NCI-H1930 (cell line): ENCODE data around the gene ELFN2.

Source experiments
- DNase-seq, 2 experiments: peaks; one replicate each; lab custom pipeline; 2025; lab: John Stamatoyannopoulos, UW

ELFN2 gene

DNA sequence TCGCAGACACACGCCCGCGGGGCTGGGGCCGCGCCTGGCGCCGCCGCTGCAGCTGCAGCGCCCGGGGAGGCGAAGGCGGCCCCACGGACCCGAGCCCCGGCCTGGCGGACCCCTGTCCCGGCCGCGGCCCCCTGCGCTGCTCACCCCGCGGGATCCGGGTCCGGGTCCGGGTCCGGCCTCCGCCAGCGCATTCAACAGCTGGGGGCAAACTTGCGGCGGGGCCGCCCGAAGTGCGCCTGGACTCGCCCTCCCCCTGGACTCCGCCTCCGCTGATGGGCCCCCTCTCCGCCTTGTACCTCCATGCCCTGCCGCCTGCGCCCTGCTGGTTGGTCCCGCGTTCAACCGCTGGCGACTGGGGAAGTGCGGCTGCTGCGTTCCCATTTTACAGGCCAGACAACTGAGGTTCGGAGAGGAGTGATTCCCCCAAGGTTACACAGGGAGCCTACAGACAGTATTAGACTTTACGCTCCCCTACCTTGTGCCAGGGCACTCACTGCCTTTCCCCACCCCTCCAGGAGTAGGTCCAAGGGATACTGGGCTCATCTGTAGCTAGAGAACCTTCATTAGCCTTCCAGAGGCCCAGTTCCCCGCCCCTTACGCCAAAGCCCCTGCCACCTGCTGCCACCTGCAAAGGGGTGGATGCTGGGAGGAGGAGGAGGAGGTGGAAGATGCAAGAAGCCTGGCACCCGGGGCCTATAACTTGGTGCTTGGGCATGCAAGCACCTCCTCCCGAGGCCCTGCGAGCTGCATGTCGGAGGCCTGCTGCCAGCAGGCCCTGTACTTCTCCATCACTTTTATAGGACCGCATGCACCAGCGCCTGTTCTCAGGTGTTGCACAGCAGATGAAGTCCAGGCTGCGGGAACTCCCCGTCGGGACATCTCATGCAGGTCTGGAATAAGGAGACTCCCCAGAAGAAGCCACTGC is 694 bp upstream of the ELFN2 start:
- no peak for DNase-seq

DNA sequence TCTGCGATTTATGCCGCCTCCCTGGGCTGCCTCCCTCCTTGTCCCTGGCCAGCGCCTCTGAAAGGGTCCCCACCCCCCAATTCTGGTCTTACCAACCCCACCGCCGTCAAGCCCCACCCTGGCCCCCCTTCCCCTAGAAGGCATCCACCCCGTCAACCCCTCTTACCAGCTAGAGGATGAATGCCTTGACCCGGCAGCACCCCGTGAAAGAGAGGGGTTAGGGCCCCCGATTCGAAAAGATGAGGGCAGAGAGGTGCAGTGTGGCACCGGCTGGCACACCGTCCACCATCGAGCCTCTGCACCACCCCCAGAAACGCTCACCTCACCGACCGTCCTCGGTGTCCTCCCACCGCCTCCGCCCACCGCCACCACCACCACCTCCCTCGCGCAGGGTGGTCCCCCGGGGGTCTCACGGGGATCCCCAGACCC is 559 bp downstream of the ELFN2 start:
- no peak for DNase-seq

DNA sequence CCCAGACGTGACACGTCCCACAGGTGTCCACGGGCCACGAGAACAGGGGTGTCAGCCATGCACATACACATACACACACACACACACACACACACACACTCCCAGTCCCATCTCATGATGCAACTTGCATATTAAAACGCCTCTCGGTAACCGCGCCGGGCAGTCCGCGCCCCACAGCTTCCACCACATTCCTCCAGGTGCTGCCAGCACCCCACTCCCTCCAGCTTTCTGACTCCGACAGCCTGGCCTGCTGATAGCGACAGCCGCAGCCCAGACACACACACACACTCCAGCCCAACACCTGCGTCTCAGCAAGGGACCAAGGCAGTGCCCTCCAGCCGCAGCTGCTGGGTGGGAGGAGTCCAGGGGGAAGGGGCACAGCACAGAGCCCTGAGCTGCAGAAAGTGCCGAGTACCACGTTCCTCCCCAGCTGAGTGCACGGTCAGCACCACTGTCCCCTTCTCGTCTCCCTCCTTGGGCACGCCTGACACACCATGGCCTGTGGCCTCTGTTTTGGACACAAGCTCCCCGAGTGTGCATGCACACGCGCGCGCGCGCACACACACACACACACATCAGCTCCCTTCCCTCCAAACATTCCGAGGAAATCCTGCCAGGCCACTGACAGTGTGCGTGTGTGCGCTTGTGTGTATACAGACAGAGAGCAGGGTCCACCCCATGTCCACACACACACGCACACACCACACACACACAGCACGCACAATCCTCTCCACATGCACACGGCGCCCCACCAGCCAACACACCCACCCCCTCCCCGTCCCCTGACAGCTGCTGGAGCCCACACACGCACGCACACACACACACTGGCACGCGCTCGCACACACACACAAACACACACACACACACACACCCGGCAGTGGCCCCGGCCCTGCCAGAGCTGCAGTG is 1.2 kb downstream of the ELFN2 start:
- no peak for DNase-seq

DNA sequence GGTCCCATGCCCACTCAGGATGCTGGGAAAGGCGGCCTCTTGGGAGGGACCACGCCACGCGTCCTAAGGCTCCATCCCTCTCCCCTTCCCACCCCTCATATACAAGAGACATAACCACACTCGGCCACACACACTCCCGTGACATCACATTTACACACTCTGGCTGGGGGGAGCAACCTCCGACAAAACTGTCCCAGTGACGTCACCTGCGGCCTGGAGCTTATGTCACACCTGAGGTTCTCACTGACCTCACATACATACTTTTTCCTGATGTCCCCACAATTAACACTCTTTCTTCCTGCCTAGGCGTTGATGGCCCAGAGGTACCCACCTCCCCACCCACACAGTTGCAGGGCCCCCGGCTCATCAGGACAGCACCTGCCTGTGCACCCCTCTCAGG is 1.9 kb downstream of the ELFN2 start:
- DNase-seq = no peak

DNA sequence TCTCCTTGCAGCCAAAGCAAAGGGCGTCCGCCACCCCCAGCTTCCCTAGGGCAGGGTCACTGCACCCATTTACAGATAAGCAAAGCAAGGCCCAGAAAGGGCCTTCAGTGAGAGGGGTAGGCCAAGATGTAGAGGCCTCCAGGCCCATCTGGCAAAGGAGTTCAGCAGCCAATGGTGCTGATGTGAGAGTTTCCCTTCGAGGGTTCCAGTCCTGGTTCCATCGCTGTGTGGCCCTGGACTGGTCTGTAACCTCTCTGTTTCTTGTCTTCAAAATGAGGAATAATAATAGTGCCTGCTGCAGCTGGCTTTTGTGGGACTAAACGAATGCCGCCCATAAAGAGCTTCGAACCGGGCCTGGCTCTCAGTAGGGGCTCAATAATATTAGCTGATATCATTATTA is 4.0 kb downstream of the ELFN2 start:
- no peak for DNase-seq

DNA sequence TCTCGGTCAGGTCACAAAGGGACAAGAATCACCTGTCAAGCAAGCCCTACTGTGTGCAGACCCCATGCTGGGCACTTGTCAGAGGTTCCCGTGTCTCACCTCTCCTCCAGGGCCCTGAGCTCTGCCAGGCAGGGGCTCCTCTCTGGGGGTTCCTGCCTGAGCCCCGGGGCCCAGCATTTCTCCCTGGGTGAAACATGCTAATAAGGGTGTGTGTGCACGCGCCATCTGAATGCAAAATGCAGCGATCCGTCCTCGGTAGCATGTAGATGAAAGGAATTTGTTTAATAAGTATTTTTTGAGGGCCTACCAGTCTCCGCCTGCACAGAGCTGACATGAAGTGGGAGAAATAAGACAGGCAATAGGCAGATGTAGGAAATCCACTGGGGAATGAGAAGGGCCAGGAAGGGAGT is 5.8 kb downstream of the ELFN2 start:
- DNase-seq = no peak

DNA sequence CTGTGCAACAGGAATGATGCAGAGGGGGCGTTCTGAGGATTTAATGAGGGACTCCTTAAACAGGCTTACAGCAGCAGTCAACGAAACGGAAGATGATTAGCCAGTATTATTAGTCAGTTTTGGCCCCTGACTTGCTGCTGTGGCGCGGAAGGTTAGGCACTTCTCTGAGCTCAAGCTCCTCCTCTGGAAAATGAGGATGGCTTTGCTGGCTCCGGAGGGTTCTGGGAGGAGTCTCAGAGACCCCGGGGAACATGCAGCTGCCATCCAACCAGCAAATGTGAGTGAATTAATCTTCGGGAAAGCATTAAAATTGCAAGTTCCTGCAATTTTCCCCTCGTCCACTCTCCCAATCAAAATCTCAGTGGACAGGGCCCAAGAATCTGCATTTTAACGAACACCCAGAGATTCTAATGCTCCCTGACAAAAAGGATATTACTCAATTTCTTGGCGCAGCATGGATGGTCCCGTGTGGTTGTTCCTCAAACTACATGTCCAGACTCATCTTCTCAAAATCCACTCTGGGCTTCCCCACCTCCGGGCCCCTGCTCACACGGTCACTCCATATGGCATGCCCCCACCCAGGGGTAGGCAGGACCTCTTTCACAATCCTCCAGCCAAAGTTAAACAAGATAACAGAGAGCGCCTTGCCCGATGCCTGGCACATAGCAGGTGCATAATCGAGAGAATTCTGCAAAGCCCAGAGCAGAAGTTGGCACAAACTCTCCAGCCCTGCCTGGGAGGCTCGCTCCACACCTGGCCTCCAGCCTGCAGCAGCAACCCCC is 6.4 kb downstream of the ELFN2 start:
- no peak for DNase-seq

DNA sequence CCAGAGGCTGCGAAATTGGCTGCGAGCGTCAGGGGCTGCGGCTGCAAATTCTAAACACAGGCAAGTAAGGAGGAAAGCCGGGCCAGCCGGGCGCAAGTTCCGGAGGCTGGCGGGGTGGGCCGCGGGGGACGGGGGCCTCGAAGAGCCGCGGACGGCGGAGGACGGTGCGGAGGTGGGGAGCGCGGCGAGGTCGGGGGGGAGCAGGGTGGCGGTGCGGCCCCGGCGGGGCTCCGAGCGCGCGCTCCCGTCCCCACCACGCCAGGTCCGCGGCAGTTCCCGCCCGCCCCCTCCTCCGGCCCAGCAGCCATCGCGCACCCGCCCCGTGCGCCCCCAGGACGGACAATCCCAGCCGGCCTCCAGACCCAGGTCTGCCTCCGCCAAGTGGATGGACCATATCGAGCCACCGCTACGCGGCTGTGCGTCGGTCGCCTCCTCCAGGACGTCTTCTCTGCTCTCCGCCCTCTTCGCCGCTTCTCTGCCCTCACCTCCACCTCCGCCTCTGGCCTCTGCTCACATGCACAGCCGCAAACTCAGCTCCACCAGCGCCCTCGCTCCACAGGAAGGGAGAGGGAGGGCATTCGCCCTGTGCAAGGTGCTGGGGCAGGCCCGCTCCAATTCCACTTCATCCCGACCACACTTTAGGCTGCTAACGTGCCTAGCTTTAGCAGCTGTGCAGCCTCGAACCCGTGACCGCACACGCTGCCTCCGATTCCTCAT is 7.2 kb downstream of the ELFN2 start:
- no peak for DNase-seq

DNA sequence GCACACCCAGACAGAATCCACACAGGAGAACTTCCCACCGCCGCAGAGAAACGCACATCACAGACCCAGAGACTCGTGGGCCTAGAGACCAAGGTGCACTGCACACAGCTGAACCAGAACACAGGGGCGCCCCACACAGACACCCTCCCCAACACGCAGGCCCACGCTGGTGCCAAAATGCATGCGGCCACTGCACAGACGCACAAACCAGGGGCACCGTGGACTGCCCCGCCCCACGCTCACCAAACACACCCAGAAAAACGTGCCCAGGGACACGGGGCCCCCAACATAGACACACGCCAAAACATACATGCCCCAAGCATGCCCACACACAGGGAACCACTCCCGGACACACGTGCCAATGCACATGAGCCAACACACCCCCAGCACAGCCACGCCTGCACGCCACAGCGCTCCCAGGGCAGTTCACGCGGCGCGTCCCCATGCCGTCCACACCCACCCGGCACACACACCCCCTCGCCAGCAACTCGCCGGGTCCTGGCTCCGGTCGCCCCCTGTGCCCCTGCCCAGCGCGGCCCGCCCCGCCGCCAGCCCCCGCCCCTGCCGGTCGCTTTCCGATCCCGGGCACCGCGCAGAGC is 7.8 kb downstream of the ELFN2 start:
- DNase-seq = no peak

DNA sequence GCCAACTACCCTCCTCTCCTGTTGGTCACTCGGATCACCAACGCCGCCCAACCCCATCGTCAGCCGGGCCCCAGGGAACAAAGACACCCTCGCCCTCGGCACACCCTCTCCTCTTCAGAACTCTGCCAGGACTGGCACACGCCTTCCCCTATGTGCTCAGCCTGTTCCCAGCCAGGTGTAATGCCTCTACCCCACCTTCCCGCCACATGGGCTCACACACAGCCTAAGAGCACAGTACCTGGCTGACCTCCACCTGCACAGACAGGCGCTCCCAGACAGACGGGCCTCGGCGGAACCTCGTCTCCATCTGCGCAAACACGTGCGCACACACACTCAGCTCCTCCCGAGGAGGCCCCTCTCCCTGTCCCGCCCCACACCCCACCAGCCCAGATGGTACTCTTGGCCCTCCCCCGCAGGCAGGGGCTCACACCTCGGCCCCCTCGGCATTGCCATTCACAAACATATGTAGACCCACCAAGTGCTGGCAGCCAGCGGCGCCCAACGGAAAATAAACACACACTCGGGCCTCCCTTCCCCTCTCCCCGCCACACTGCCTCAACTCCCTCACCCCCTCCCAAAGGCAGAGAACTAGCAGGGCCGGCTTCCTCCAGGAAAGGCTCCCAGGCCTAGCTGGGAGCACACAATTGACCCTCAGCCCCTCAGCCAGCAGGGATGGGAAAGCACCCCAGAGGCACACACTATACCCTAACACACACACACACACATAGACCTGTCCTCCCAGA is 8.5 kb downstream of the ELFN2 start:
- DNase-seq = no peak

DNA sequence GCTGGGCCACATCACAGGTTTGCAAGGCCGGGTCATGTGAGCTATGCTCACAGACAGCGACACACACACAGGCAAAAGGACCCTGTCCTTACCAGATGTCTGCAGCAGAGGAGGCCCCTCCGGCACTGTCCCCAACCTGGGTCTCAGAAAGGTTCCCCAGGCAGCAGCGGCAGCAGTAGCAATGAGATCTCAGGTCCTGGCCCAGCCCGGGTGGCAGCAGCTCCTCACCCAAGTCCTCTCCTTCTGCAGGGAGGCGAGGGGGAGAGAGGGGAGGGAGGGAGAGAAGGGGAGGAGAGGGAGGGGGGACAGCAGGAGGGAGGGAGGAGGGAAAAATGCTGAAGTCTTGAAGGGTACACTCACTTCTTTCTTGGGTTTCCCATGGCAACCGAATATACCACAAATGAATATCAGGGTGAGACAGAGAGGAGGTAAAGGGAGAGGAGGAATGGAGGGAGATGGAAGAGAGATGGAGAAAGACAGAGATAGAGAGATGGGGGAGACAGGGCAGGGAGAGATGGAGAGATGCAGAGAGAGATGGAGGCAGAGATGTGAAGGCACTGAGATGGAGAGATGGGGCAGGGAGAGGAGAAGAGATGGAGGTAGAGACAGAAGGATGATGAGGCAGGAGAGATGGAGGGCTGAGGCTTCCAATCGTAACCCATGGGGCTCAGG is 9.5 kb downstream of the ELFN2 start:
- no peak for DNase-seq

DNA sequence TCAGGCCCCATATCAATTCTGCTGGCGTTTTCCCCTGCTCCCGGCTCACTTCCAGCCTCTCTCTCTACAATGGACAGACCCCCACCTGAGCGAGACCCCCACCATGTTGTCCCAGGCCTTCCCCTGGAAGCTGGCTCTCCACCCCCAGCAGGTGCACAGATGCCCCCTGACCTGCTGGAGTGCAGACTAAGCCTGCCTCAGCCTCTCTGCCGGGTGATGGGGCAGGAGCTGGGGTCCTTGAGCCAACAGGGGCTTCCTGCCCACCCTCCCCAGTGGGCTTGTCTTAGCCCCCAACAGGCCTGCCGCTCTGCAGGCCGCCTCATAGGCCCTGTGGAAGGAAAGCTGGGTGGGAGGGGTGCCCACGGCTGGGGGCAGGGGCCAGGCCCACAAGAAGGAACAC is 10.0 kb downstream of the ELFN2 start:
- no peak for DNase-seq

DNA sequence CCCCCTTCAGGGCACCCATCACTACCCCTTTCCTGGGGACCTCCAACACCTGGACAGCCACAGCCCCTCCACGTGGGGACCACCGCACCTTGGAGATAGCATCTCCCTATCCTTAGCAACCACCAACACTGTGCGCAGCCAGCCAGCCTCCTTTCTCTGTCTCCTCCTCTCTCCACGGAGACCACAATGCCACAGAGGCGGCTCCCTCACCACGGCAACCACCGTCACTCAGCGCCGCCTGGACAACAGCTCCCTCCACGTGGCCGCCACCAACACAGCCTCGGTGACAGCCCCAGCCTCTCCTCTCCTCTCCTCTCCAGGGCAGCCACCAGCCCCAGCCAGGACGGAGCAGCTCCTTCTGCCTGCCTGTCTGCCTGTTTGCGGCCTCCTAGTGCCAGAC is 10.5 kb downstream of the ELFN2 start:
- no peak for DNase-seq

DNA sequence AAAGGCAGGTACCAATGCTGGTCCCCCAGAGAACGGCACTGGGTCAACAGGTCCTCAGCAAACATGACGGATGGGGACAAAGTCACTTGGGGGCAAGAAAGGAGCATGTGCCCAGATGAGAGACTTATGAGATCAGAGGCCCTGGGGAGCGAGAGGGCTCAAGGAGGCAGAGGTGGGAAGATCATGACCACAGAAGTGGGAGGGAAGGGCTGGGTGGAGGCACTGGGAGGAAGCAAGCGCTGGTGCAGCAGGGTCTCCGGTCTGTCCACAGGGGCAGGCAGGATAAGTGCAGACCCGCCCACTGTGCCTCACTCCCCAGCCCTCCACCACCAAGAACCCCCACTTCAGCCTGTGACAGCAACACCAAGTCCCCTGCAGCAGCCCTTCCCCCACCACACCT is 10.9 kb downstream of the ELFN2 start:
- no peak for DNase-seq

DNA sequence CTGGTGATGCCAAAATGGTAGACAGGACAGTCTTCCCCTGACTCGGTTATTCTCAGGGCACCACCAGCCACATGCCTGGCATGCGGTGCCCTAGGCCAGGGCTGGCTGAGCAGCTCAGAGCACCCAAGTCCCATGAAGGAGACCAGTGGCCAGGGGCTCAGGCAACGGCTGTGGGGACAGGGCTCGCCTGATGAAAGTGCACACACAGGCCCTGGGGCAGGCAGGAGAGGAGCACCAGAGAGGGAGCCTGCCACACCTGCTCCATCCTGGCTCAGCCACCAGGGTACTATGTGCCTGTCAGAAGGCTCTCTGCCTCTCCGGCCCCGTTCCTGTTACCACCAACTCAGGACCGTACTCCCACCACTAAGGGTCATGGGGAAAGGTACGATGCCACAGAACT is 12.1 kb downstream of the ELFN2 start:
- DNase-seq = no peak

DNA sequence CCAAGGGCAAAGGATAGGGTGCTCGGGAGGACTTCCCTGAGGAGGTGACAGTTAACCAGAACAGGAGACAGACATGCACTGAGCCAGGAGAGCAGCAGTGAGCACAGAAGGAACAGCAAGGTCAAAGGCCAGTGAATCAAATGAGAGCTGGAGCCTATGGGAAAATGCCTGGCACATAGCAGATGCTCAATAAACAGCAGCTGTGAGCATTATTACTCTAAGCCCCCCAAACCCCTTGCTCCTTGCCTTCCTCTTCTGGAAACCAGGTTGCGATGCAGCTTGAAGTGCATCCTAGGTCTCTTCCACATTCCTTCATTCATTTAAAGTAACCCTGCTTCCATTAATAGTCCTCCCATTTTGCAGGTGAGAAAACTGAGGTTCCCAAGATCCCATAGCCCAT is 13.0 kb downstream of the ELFN2 start:
- no peak for DNase-seq

DNA sequence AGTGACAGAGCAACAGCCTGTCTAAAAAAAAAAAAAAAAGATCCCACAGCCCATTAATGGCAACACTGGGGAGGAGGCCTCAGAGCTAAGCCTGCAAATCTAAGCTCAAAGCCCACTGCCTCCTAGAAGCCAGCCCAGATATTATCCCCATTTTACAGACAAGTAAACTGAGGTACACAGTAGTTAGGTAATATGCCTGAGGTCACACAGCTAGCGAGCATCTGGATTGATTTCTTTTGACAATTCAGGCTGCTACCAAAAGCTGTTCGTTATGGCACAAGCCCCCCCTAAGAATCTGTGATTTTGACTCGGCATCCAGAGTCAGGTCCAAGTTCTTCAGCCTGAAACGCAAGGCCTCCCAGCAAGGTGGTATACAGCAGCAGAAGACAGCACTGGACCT is 13.7 kb downstream of the ELFN2 start:
- no peak for DNase-seq

DNA sequence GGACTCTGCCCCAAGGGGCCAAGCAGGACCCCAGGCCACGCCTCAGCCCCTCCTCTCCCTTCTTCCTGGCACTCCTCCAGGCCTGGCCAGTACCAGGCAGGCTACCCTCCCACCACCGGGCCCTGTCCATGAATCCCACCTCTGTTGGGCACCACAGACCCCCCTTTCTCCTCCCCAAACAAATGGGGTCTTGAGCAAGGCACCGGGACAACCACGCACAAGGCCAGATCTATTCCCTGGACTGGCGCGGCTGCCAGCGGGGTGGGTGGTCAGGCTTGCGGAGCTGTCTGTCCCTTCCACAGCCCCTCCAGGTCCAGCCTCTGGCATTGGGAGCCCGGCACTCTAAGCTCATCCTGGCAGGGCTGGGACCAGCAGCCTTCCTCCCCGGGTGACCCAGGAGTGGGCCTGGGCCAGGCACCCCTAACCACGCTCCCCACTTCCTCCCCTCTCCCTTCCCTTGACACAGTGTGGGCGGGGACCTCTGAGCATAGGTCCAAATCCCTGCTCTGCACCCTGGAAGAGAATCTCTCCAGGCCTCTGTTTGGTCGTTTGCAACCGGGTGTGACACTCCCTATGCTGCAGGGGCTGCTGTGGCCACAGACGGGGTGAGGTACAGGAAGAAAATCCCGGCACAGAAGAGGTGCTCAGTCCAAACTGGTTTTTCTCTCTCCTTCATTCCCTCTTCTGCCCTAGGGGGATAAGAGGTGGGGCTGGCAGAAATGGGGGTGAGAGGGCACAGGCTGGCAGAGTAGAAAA is 14.6 kb downstream of the ELFN2 start:
- DNase-seq = no peak

DNA sequence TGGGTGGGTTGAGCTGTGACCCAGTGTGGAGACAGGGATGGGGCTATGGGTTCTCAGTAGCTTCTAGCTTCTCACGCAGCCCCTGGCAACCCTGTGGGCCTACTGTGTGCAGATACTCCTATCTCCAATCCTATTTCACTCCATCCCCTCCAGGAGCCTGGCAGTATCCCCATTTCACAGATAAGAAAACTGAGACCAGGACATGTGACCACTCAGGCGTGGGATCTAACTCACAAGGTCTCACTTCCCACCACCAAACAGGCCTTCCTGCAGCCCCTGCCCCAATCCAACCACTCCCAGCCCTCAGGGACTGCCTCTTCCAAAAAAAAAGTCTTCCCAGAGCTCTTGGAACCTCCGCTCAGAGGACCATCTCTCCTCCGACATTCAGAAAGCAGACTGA is 15.6 kb downstream of the ELFN2 start:
- DNase-seq = no peak
